Measurements from ENCODE around the gene USP27X. TPM values are rescaled to one million over a fixed set of nuclear protein-coding genes. Genes with fewer than 3 reads are reported as not detected.

USP27X gene
- total RNA-seq, 1 donor from 2014 or later: 2.7 TPM

GRCh38 chrX:49862093-49862492 lies 17.2 kb upstream of the USP27X start:
- no peaks in the 10 kb centered on the region for H3K27me3 Mint-ChIP-seq (ENCODE audit: low read depth, unreplicated experiment)
- Histone ChIP-seq H3K4me2 (ENCODE audit: low read length) (no peak overlapping the region), H4K20me1 (ENCODE audit: insufficient read depth, low read length) (no peaks in the 10 kb centered on the region), H3K36me3 (ENCODE audit: insufficient read depth, low read length) (no peaks in the 10 kb centered on the region), H3K27me3 (ENCODE audit: insufficient read depth, low read length) (no peaks in the 10 kb centered on the region), H3K79me2 (ENCODE audit: insufficient read depth, low read length) (no peaks in the 10 kb centered on the region), H3K4me1 (ENCODE audit: insufficient read depth, low read length) (no peaks in the 10 kb centered on the region), H2AFZ (ENCODE audit: low read depth, low read length) (no peak overlapping the region), H3K9me3 (ENCODE audit: insufficient read depth, low read depth, low read length) (no peaks in the 10 kb centered on the region), H3K4me3 (ENCODE audit: insufficient read depth, low read depth, low read length) (no peak overlapping the region), H3K9ac (ENCODE audit: low read length) (no peak overlapping the region), H3K27ac (ENCODE audit: low read depth, low read length) (no peak overlapping the region)
- no peaks in the 10 kb centered on the region for H3K36me3 Mint-ChIP-seq (ENCODE audit: low read depth, unreplicated experiment)
- DNase-seq (ENCODE audit: low read depth): no peak
- no peak overlapping the region for H3K4me3 Mint-ChIP-seq (ENCODE audit: unreplicated experiment)
- H3K4me1 Mint-ChIP-seq (ENCODE audit: low read depth, unreplicated experiment): no peaks in the 10 kb centered on the region
- no peak for TF ChIP-seq CTCF (IDR thresholded peaks at IDR 0.05; ENCODE audit: insufficient read depth, low read depth, low read length)
- TF ChIP-seq EZH2 (IDR thresholded peaks at IDR 0.05; ENCODE audit: insufficient read depth, low read length): no peak
- H3K27ac Mint-ChIP-seq (ENCODE audit: unreplicated experiment): no peak overlapping the region
- no peak for FAIRE-seq
- H3K9me3 Mint-ChIP-seq (ENCODE audit: unreplicated experiment): peaks cover 1% of the 10 kb centered on the region

GRCh38 chrX:49868739-49869138 lies 10.5 kb upstream of the USP27X start:
- no peak overlapping the region for H3K27ac Mint-ChIP-seq (ENCODE audit: unreplicated experiment)
- DNase-seq (ENCODE audit: low read depth): no peak
- TF ChIP-seq CTCF (IDR thresholded peaks at IDR 0.05; ENCODE audit: insufficient read depth, low read depth, low read length) (no peak), EZH2 (IDR thresholded peaks at IDR 0.05; ENCODE audit: insufficient read depth, low read length) (no peak)
- H3K4me1 ChIP-seq (ENCODE audit: insufficient read depth, low read length): no peaks in the 10 kb centered on the region
- H3K27ac ChIP-seq (ENCODE audit: low read depth, low read length): no peak overlapping the region
- H3K36me3 Mint-ChIP-seq (ENCODE audit: low read depth, unreplicated experiment): no peaks in the 10 kb centered on the region
- no peaks in the 10 kb centered on the region for H3K9me3 ChIP-seq (ENCODE audit: insufficient read depth, low read depth, low read length)
- H3K4me2 ChIP-seq (ENCODE audit: low read length): no peak overlapping the region
- H3K4me1 Mint-ChIP-seq (ENCODE audit: low read depth, unreplicated experiment): no peaks in the 10 kb centered on the region
- FAIRE-seq: no peak
- H3K27me3 ChIP-seq (ENCODE audit: insufficient read depth, low read length): no peaks in the 10 kb centered on the region
- no peak overlapping the region for H3K9ac ChIP-seq (ENCODE audit: low read length)
- no peak overlapping the region for H3K4me3 ChIP-seq (ENCODE audit: insufficient read depth, low read depth, low read length)
- no peaks in the 10 kb centered on the region for H4K20me1 ChIP-seq (ENCODE audit: insufficient read depth, low read length)
- H3K36me3 ChIP-seq (ENCODE audit: insufficient read depth, low read length): no peaks in the 10 kb centered on the region
- H3K4me3 Mint-ChIP-seq (ENCODE audit: unreplicated experiment): no peak overlapping the region
- no peak overlapping the region for H2AFZ ChIP-seq (ENCODE audit: low read depth, low read length)
- H3K79me2 ChIP-seq (ENCODE audit: insufficient read depth, low read length): no peaks in the 10 kb centered on the region
- H3K27me3 Mint-ChIP-seq (ENCODE audit: low read depth, unreplicated experiment): no peaks in the 10 kb centered on the region
- no peaks in the 10 kb centered on the region for H3K9me3 Mint-ChIP-seq (ENCODE audit: unreplicated experiment)

GRCh38 chrX:49876750-49877149 lies 2.5 kb upstream of the USP27X start:
- Mint-ChIP-seq H3K27me3 (ENCODE audit: low read depth, unreplicated experiment) (no peaks in the 10 kb centered on the region), H3K9me3 (ENCODE audit: unreplicated experiment) (no peaks in the 10 kb centered on the region), H3K4me3 (ENCODE audit: unreplicated experiment) (no peak overlapping the region), H3K27ac (ENCODE audit: unreplicated experiment) (no peak overlapping the region), H3K36me3 (ENCODE audit: low read depth, unreplicated experiment) (no peaks in the 10 kb centered on the region), H3K4me1 (ENCODE audit: low read depth, unreplicated experiment) (no peaks in the 10 kb centered on the region)
- peaks cover 3% of the 10 kb centered on the region for H3K4me1 ChIP-seq (ENCODE audit: insufficient read depth, low read length)
- no peaks in the 10 kb centered on the region for H4K20me1 ChIP-seq (ENCODE audit: insufficient read depth, low read length)
- peaks cover 8% of the 10 kb centered on the region for H3K79me2 ChIP-seq (ENCODE audit: insufficient read depth, low read length)
- no peak for FAIRE-seq
- no peak for TF ChIP-seq EZH2 (IDR thresholded peaks at IDR 0.05; ENCODE audit: insufficient read depth, low read length)
- TF ChIP-seq CTCF (IDR thresholded peaks at IDR 0.05; ENCODE audit: insufficient read depth, low read depth, low read length): peak; percentile 36
- H3K4me3 ChIP-seq (ENCODE audit: insufficient read depth, low read depth, low read length): no peak overlapping the region
- H3K9ac ChIP-seq (ENCODE audit: low read length): no peak overlapping the region
- no peak overlapping the region for H3K4me2 ChIP-seq (ENCODE audit: low read length)
- H2AFZ ChIP-seq (ENCODE audit: low read depth, low read length): no peak overlapping the region
- DNase-seq (ENCODE audit: low read depth): no peak
- H3K9me3 ChIP-seq (ENCODE audit: insufficient read depth, low read depth, low read length): no peaks in the 10 kb centered on the region
- no peaks in the 10 kb centered on the region for H3K27me3 ChIP-seq (ENCODE audit: insufficient read depth, low read length)
- H3K27ac ChIP-seq (ENCODE audit: low read depth, low read length): no peak overlapping the region
- no peaks in the 10 kb centered on the region for H3K36me3 ChIP-seq (ENCODE audit: insufficient read depth, low read length)

All from astrocyte (in vitro differentiated cells and primary cell).